DND-41 (cell line): ENCODE measurements around the gene ERCC5.
A peak's percentile ranks its signal among the peaks of the same experiment; 100 is the strongest.

Experiments
- ATAC-seq: fragments of 200-7000 bp; cut with Tn5 transposase; 3 replicates; pipeline ENCODE4 v1.9.1; 2021; ENCODE audit warnings: low read depth; ENCODE audit not compliant: insufficient read depth
- DNase-seq: peaks from one replicate; pipeline ENCODE4 v3.0.0-alpha.2; 2020
- H2AFZ ChIP-seq: 2 replicates; pipeline ENCODE4 v1.6.0; 2012; ENCODE audit warnings: low read depth, low read length
- H3K27ac ChIP-seq: 2 replicates; pipeline ENCODE4 v1.5.1; 2012; ENCODE audit warnings: low read length, inconsistent platforms
- H3K27me3 ChIP-seq: fragments of 200-600 bp; sonication (generic); 2 replicates; pipeline ENCODE4 v1.6.0; 2012; ENCODE audit warnings: low read length, mild to moderate bottlenecking, inconsistent platforms; ENCODE audit not compliant: insufficient read depth, poor library complexity
- H3K36me3 ChIP-seq: 2 replicates; pipeline ENCODE4 v1.5.1; 2012; ENCODE audit warnings: low read length, inconsistent platforms; ENCODE audit not compliant: insufficient read depth
- H3K4me1 ChIP-seq: 2 replicates; pipeline ENCODE4 v1.5.1; 2012; ENCODE audit warnings: mild to moderate bottlenecking, low read length; ENCODE audit not compliant: insufficient read depth
- H3K4me2 ChIP-seq: 2 replicates; pipeline ENCODE4 v1.6.0; 2012; ENCODE audit warnings: mild to moderate bottlenecking, moderate library complexity, low read length, inconsistent platforms; ENCODE audit not compliant: insufficient read depth
- H3K4me3 ChIP-seq, 2 experiments: fragments of 200-600 bp in 1 of 2; shearing (Covaris generic) in 1 of 2; 2 replicates each; pipeline ENCODE4 v1.5.1; 2012 to 2016; ENCODE audit warnings: inconsistent platforms in 2 of 2, low read length in 2 of 2, mild to moderate bottlenecking in 2 of 2, low read depth in 1 of 2, moderate library complexity in 1 of 2
- H3K79me2 ChIP-seq: 2 replicates; pipeline ENCODE4 v1.6.0; 2012; ENCODE audit warnings: low read length, inconsistent platforms; ENCODE audit not compliant: insufficient read depth
- H3K9ac ChIP-seq: 2 replicates; pipeline ENCODE4 v1.6.0; 2012; ENCODE audit warnings: low read depth, mild to moderate bottlenecking, inconsistent platforms, low read length, moderate library complexity
- H3K9me3 ChIP-seq: 2 replicates; pipeline ENCODE4 v1.5.1; 2012; ENCODE audit warnings: low read length, moderate library complexity, mild to moderate bottlenecking, inconsistent platforms; ENCODE audit not compliant: insufficient read depth, severe bottlenecking
- H4K20me1 ChIP-seq: 2 replicates; pipeline ENCODE4 v1.6.0; 2012; ENCODE audit warnings: low read length; ENCODE audit not compliant: insufficient read depth
- CTCF ChIP-seq: IDR thresholded peaks from 2 replicates; pipeline ENCODE4 v1.5.1; 2012; ENCODE audit warnings: borderline replicate concordance, low read length, moderate library complexity, mild to moderate bottlenecking; ENCODE audit not compliant: poor library complexity, severe bottlenecking; ENCODE audit errors: extremely low read depth
- EZH2 ChIP-seq: IDR thresholded peaks from 3 replicates; pipeline ENCODE4 v1.6.1; 2012; ENCODE audit warnings: borderline replicate concordance, low read depth, mild to moderate bottlenecking, moderate library complexity, low read length, inconsistent platforms; ENCODE audit not compliant: severe bottlenecking

ERCC5 gene

GRCh38 chr13:102800145-102801041 is 45.4 kb upstream of the ERCC5 start:
- Histone ChIP-seq H3K79me2 (peaks cover 24% of the 10 kb centered on the region), H3K4me1 (peaks cover 36% of the 10 kb centered on the region), H3K36me3 (no peaks in the 10 kb centered on the region; the same call in 1 of the 2 replicates), H4K20me1 (no peaks in the 10 kb centered on the region), H3K4me3 (peak overlapping the region; percentile 82 to 85), H3K27me3 (no peaks in the 10 kb centered on the region), H3K9ac (peak overlapping the region; percentile 98), H3K4me2 (peak overlapping the region; percentile 87), H2AFZ (peak overlapping the region; percentile 97), H3K9me3 (no peaks in the 10 kb centered on the region), H3K27ac (peak overlapping the region; percentile 84)
- TF ChIP-seq CTCF = peak; percentile 83
- TF ChIP-seq EZH2 = no peak
- ATAC-seq (peak; percentile 92), DNase-seq (peak; percentile 84)

- H3K79me2 ChIP-seq = peaks cover 20% of the 10 kb centered on the region
- ATAC-seq = no peak
Observed at GRCh38 chr13:102805680-102806079, 40.2 kb upstream of the ERCC5 start.

GRCh38 chr13:102807699-102808098 is 38.1 kb upstream of the ERCC5 start:
- peaks cover 20% of the 10 kb centered on the region for H3K79me2 ChIP-seq
- H3K36me3 ChIP-seq = peaks cover 18% of the 10 kb centered on the region
- H3K4me2 ChIP-seq = no peak overlapping the region
- no peak overlapping the region for H2AFZ ChIP-seq
- no peak overlapping the region for H3K4me3 ChIP-seq
- peaks cover 4% of the 10 kb centered on the region for H3K9me3 ChIP-seq
- no peak overlapping the region for H3K27ac ChIP-seq
- H4K20me1 ChIP-seq = no peaks in the 10 kb centered on the region
- no peak for TF ChIP-seq EZH2
- TF ChIP-seq CTCF = no peak
- DNase-seq (no peak), ATAC-seq (no peak)
- H3K4me1 ChIP-seq = peaks cover 24% of the 10 kb centered on the region
- no peak overlapping the region for H3K9ac ChIP-seq
- H3K27me3 ChIP-seq = no peaks in the 10 kb centered on the region

More at GRCh38 chr13:102805680-102806079, 40.2 kb upstream of the ERCC5 start:
- Histone ChIP-seq H3K9me3 (no peaks in the 10 kb centered on the region), H3K36me3 (peaks cover 8% of the 10 kb centered on the region), H3K4me2 (no peak overlapping the region), H3K27ac (no peak overlapping the region), H3K4me3 (no peak overlapping the region), H4K20me1 (no peaks in the 10 kb centered on the region), H2AFZ (no peak overlapping the region), H3K27me3 (no peaks in the 10 kb centered on the region), H3K4me1 (peaks cover 27% of the 10 kb centered on the region), H3K9ac (no peak overlapping the region)
- TF ChIP-seq CTCF (no peak), EZH2 (no peak)
- DNase-seq = no peak
